HG03196 (cell line): ENCODE results near the gene HOXA13.

Experiments used
- ATAC-seq: cut with Tn5 transposase; IDR thresholded peaks from one replicate; pipeline ENCODE4 v1.9.1; 2021; ENCODE audit not compliant: unreplicated experiment

The HOXA13 gene

DNA sequence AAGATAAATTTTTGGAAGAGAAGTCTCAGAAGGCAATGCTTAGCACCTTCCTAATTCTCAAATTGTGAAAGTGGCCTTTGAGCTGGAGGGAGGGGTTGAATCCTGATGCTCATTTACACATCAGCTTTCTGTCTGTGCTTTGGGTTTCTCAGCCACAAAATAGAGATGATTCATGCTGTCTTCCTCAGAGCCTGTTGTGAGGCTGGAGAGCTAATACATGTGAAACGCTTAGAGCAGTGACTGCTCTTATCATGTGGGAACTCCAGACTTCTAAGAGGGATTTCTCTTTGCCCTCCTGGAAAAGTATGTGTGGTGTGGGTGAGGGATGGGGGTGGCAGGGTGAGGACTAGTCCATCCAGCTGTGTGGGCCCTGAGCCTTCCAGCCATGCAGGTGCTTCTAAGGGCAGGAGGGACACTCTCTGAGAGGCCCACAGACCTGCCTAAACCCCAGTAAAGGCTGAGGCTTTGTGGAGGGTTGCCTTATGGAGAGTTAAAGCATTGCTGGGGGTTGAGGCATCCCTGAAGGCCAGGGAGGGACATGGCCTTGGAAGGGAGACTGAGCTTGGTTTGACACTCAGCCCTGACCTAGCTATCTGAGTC lies 37.9 kb upstream of the HOXA13 start:
- ATAC-seq: no peak

DNA sequence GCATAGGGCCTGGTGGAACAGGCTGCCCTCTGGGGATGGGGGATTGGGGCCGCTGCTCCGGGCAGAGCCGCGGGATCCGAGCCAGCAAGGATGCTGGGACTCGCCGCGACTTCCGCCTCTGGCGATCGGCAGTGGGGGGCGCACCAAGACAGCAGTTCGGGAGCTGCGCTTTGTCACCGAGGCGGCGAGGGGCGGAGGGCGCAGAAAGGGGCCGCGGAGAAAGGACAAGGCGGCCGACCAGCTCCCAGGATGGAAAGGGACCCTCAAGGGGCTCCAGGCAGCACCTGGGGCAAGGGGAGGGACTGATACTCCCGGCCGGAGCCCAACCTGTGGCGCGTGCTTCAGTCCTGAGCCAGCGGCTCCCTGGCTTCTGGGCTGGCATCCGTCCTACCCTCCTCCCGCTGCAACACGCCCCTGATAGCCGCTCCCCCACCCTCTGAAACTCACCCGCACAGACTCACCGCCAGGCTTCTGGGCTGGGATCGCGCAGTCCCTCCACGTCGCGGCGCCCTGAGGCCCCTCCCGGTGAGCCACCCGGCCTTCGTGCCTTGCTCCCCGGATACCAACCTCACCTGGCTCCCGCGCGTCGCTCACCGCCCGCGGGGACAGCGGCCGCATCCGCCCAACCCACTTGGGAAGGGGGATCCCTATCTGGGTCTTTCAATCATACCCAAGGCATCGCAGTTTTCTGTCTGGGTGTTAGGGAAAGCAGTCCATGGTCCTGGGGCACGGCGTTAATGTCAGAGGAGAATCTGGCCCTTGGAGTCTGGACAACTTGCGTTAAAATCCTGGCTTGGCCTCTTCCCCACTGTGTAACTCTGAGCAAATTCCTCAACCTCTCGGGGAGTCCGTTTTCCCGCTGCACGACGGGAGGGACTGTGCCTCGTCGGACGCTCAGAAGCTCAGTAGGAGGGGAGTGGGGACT lies 35.8 kb upstream of the HOXA13 start:
- ATAC-seq: no peak

DNA sequence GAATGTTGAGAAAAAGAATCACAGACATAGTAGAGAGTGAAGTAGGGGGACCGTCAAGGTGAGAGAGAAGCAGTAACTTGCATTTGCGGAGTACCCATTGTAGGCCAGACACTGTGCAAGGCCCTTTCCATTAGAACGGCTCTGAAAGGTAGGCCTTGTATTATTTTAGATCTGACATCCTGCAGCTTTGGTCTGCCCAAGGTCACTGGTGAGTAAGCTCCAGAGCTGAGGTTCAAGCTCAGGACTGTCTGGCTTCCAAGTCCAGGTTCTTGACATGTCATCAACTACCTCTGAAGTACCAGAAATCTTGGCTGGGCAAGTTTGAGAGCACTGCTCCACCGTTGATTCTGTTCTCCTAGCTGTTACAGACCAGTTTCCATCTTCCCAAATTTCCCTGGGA lies 29.6 kb upstream of the HOXA13 start:
- no peak for ATAC-seq

DNA sequence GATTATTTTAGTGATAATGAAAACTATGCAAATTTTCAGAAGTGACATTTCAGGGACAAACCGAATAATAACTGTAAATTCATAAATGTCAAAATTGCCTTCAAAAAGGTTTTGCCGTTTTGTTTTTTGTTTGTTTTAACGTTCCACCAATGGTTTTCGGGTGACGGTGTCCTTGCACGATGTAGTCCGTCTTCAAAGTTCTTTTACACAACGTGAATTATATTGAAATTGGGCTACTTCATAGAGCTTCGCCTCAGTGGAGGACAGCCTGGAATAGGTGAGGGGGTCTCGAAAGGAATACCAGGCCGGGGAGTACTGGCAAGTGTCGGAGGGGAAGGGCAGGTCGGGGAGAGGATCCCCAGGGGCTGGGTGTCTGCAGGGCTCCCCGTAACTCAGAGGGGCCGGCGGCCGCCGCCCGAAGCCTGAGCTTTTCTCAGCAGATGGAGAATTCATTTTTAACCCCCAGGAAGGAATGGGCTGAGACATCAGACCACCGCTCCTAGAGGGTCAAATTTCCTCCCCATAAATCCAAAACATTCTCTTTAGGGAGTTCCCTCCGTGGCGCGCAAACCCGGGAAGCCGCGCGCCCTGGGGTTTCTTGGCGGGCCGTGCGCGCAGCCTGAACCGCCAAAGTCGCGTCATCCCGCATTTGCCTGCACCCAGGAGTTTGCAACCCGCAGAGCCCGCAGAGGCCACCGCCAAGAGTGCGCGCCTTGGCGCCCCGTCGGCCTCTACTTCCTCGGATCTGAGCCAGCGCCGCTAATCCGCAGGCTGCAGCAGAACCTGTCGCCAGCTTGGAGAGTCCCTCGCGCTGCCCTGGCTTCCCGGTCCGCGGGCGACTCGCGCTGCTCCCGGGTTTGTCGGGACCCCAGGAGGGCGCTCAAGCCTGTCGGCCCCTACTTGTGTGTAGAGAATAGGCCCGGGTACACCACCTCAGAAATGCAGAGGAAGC lies 25.4 kb upstream of the HOXA13 start:
- ATAC-seq: no peak

DNA sequence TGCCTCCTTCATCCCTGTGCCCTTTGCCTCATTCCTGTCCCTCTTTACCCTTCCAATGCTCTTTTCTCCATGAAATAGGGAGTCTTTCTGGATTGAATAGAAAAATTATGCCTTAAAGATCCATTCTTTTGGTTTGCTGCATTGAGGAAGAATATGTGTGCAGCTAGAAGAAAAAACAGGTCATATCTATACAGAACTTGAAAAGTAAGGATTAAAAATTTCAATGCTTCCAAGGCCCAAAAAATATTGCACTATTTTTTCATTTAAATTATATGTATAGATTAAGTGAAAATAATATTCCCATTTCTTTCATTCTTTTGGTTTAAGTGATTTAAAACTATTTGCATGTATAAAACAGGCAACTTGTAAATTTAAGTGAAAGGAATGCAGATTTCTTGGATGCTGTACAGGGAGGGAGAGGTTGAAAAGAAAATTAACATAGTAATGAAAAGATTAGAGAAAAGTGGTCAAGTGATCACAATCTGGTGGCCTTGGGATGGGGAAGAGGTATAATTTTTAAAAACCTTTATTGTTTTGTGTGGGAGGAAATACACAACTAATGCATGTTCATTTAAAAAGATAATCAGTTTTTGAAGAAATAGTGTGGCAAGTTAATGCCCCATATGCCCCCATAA lies 24.2 kb upstream of the HOXA13 start:
- no peak for ATAC-seq

DNA sequence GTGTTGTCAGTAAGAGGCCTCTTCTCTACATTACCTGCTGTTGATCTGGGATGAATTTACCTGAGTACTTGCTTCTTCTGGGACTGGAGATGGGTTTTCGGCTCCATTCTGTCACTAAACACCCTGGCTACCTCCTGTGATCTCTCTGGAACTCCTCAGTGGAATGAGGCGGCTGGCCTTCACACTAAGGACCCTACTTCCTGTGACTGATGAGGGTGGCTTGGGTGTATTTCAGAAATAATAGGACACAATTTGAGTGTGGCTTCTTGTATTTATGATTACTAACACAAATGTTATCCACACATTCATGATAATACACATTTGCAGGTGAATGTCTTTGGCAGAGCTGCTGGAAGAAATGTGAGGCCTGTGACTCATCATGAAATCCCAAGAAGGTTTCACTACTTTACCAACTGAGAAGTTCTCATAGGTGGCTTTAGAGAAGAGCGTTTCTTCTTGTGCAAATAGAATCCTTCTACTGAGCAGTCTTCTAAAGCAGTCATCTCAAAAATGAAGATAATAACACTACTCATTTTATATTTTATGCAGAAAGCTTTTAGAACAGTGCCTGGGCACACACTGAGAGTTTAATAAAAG lies 21.4 kb upstream of the HOXA13 start:
- no peak for ATAC-seq

DNA sequence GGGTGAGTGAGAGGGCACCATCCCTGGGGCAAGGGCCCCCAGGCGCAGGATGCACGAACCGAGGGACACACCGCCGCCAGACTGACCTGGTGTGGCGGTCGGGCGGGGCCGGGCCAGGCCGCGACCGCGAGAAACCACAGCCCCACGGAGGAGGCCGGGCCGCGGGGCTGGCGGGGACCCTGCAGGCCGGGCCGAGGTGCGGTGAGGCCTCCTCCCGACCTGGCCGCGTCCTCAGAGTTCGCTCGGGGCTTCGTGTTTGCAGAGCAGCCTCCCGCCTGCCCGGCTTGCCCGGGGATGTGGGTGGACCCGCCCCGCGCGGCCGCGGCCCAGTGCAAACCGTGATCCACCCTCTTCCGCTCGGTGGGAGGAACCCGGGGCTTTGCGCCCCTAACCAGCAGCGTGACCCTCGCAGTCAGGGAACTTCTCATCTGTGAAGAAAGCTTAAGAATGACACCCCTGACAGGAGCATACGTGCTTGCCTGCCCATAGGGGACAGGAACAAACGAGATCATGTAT lies 20.6 kb upstream of the HOXA13 start:
- ATAC-seq: no peak

DNA sequence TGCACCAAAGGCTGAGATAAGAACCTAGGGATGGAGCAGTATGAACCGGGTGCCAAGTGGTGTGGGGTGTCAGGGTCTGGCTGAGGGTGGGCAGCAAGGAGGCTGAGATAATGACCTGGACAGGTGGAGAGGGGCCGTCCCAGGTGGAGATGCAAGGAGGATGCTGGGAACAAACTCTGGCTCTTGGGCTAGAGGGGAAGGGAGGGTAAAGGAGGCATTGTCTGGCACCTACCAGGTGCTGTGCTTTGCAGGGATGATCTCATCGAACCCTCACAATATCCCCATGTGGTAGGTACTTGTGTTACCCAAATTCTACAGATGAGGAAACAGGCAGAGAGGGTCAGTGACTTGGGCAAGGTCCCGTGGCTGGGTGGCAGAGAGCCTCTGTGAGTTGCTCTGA lies 19.9 kb upstream of the HOXA13 start:
- ATAC-seq: no peak

DNA sequence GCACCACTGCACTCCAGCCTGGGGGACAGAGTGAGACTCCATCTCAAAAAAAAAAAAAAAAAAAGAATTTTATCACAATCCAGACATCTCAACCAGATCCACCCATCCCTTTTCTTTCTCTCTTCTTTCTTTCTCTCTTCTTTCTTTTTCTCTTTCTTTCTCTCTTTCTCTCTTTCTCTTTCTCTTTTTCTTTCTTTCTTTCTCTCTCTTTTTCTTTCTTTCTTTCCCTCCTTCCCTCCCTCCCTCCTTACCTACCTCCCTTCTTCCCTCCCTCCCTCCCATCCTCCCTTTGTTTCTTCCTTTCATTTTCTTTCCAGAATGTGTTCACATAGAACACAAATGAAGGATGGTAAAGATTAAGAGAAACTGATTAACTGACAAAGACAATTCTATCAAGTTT lies 18.1 kb upstream of the HOXA13 start:
- no peak for ATAC-seq

DNA sequence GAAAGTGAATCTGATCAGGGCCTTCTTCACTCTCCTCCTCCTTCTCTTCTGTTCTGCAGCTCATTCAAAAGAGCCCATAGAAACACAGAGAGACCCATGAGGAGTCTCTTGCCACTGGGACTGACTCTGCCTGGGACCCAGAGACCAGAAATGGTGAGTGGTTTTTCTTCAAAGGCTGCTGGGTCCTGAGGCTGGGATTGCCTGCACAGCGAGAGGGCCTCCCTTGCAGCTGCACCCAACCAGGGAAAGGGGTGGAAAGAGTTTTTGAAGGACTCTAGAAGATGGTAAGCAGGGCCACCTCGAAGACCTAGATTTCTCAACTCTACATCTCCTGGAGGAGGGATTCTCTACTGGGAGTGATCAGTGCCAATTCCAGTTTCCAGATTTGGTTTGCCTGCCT lies 15.5 kb upstream of the HOXA13 start:
- ATAC-seq: no peak

DNA sequence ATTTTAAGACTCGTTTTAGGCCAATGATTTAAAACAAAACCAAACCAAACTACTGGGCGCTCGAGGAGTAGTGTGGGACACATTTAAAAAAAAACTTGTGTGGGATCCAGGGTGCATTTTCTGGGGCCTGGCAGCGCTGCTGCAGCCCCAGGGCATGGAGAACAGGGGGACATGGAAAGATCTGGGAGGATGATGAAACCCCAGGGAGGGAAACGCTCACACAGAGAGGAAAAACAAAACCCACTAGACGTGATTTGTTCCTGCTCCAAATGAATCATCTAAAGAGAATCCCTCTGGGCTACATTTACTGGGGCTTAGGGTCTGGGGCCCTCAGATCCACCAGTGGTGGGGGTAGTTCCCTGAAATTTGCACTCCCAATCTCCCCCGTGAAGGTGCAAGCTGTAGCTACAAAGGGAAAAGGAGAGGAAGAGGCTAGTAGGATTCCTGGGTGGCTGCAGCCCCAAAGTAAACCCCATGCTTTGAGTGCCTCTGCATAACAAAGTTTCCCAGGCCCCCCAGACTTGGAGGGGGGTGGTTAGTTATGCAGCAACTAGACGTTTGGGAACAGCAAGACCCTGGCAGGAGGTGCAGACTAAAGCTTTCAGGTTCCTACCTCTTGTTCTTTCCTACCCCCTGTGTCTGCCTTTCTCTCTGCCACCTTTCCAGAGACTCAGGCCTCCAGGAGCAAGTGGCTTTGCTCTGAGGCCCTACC lies 14.5 kb upstream of the HOXA13 start:
- ATAC-seq: no peak

DNA sequence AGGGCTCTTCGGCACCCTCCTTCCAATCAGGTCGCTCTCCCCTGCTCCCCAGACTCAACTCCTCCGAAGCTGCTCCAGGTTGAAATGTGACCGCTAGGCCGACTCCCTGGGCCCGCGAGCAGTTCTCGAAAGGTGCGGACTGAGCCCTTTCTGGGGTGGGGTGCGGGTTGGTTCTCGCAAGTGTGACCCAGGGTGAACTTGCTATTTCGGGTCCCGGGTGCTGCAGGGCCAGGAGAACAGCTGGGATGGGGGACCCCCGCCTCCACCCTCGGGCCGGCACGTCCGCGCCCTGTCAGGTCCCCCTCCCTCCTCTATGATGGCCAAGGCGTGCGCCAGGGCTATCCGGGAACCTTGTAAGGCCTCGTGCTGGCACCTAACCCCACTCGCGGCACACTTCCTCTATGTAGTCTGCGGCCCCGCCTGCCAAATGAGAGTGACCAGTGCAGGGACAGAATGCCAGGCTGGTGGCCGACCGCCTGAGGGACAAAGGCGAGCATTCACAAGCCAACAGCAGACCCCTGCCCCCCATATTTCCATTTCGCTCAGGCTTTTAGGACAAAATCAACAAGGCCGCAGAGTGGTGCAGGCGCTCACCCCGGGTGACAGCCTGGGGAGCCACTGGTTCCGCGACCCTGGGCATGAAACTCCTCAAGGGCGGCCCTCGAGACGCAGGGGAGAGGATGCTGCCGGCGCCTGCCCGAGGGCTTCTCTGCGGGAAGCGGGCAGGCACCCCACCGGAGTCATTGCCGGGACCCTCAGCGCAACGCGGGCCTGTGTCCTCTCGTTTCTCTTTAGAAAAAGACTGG lies 13.7 kb upstream of the HOXA13 start:
- ATAC-seq: no peak

DNA sequence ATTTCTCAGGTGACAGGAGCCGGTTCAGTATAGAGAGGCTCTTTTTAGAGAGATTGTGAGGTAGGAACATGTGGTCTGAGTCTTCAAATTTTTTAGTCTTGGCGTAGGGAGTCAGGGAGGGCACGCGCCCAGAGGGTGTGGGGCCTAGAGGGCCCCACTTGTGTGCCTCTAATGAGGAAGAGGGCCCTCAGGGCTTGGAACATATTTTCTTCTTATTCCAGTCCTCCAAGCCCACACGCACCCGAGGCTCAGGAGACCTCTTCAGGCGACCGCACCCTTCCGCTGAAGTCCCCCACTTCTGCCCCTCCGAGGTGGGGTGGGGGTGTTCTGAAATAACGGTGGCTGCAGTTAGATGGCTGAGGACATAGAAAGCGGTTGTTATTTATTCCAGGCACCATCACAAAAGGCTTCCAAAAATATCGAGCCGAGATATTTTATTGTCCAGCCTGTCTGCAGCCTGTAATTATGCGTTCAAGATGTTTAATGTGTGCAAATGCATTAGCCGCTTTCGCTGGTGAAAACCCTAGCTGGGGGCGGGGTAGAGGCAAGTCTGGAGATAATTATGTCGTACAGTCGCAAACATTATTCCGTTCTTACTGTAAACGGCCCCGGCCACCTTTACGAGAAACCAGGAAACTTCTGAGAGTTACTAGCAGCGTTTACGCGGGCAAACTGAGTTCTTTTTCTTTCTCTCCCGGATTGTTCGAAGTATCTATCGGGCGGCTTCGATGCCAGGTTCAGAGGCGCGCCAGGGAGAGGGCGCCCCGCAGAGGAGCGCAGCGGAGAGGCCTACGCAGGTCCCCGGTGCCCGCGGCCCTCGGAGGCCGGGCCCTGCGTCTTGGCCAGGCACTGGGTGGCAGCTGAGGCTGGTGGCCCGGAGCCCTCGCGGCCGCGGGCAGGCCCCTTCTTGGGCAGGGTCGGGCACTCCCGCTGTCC lies 12.9 kb upstream of the HOXA13 start:
- no peak for ATAC-seq

DNA sequence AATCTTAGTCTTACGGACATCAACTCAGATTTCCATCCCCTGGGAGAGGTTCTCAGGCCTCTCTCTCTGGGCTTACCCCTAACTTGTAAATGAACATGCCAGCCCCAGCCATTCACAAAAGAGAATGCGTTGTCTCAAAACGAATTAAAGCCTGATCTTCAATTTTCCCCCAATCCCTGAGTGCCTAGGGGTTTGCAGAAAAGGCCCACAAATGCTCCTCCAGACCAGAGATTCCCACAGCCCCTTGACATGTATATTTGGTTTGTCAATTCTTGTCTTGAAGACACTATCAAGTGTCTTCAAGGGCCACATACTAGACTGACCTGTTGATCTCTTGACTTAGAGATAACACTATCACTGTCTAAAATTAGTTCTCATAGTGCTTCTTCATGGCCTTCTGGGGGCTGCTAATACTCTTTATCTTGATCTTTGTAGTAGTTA lies 11.9 kb upstream of the HOXA13 start:
- ATAC-seq: no peak

DNA sequence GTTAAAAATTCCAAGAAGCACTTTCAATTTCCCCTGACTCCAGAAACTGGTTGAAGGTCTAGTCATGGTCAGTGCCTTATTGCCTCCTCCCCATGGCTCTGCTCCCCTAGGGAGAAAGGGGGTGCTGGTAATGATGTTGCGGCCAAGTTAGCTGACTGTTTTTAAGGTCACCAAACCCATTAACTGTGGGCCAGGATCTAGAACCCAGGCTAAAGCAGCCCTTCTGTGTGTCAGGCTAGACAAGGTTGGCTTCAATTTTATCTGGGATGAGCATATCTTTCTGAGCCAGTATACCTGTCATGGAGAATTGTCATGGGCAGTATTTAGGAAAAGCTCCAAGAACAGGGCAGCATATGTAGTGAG lies 11.2 kb upstream of the HOXA13 start:
- ATAC-seq: no peak

DNA sequence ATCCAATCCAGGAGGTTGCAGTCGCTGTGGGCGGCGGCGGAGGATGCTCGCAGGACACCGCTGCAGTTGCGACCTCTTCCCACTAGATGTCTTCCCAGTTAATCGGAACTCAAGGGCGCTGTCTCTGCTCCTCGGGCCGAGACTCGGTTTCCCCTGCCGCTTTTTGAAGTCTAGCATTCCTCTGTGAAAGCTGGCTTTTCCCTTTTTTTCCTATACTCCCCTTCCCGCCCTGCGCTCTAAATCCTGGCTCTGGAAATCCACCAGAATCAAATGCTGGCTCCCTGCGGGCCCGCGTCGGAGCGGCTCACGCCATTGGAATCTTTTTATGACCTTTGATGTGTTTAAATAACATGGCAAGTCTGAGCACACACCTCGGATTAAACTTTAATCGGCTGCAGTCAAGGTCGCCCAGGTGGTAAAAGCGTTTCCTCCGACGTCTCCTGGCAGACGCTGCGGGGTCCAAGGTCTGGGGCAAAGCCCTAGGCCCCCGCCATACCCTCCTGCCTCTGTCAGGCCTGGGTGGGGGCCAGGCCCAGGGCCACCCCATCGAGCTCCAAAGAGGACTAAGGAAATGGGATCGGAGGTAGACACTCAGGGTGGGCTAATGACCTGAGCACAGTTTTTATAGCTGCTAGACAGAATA lies 10.7 kb upstream of the HOXA13 start:
- ATAC-seq: no peak

DNA sequence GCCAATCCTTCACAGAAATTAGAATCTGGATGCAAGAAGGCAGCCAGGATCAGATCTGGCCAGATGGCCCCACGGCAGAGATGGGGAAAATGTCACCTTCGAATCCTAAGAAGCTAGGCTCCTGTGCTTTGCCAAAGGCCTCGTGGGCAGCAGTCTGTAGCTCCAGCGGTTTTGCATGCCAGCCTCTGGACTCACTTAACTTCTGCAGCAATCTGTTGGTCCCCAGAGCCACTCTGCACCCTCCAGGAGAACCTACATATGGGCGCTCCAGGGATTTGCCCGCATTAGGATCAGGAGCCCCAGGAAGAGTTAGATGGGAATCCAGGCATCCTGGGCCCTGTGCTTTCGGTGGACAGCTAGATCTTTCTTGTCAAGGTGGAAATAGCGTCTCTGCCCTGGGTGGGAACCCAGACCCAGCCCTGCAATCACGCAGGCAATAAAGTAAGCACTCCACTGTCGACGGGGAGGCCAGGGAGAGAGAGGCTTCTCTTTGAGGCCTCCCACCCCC lies 10.1 kb upstream of the HOXA13 start:
- ATAC-seq: no peak
